Hepatocyte (in vitro differentiated cells): Measurements from ENCODE around the gene FBF1.

Source experiments
- CTCF ChIP-seq: fragments of 200-600 bp; sonication (generic); IDR thresholded peaks from 2 replicates; pipeline ENCODE4 v1.5.1; 2016; ENCODE audit warnings: antibody characterized with exemption, mild to moderate bottlenecking; ENCODE audit not compliant: poor library complexity
- EZH2 ChIP-seq: fragments of 200-600 bp; sonication (generic); IDR thresholded peaks from 2 replicates; pipeline ENCODE4 v1.6.1; 2016; ENCODE audit warnings: antibody characterized with exemption, mild to moderate bottlenecking, borderline replicate concordance

GRCh38 chr17:75981019-75981615, 40.3 kb upstream of the FBF1 start:
- TF ChIP-seq CTCF: no peak
- no peak for TF ChIP-seq EZH2
